Upper lobe of left lung (tissue), 6 donors: ENCODE results near the gene CBX7. TPM values are rescaled to one million over a fixed set of nuclear protein-coding genes. Genes with fewer than 3 reads are reported as not detected.
A peak's percentile ranks its signal among the peaks of the same experiment; 100 is the strongest.

ENCODE experiments used
- ATAC-seq, 2 donors: fragments of 200-7000 bp; cut with Tn5 transposase; one replicate each; pipeline ENCODE4 v1.9.1; 2022; ENCODE audit warnings: mild to moderate bottlenecking in 2 of 2, moderate library complexity in 2 of 2; ENCODE audit not compliant: low FRiP score in 2 of 2
- DNase-seq, 2 donors: peaks; one replicate each; pipeline ENCODE4 v3.0.0-alpha.2; 2019 to 2020
- H3K27ac ChIP-seq, 4 donors: fragments of 200-600 bp; sonication (generic); one replicate each; pipeline ENCODE4 v1.5.1; 2016 to 2019
- H3K27me3 ChIP-seq, 4 donors: fragments of 200-600 bp; sonication (generic); one replicate each; pipeline ENCODE4 v1.5.1; 2017 to 2019
- H3K36me3 ChIP-seq, 4 donors: fragments of 200-600 bp; sonication (generic); one replicate each; pipeline ENCODE4 v1.5.1; 2016 to 2019
- H3K4me1 ChIP-seq, 4 donors: fragments of 200-600 bp; sonication (generic); one replicate each; pipeline ENCODE4 v1.5.1; 2018 to 2019
- H3K4me3 ChIP-seq, 4 donors: fragments of 200-600 bp; sonication (generic); one replicate each; pipeline ENCODE4 v1.5.1; 2017 to 2019; ENCODE audit warnings: mild to moderate bottlenecking in 2 of 4, moderate library complexity in 1 of 4
- H3K9me3 ChIP-seq, 4 donors: fragments of 200-600 bp; sonication (generic); one replicate each; pipeline ENCODE4 v1.5.1; 2018 to 2019
- EP300 ChIP-seq, 4 donors: sonication (generic); formaldehyde crosslinking; IDR thresholded peaks; one replicate each; pipeline ENCODE4 v1.5.1; 2017; ENCODE audit warnings: antibody characterized with exemption in 4 of 4, control low read depth in 2 of 4
- POLR2A ChIP-seq, 4 donors: fragments of 450-650 bp; IDR thresholded peaks; one replicate each; pipeline ENCODE4 v1.5.1; 2016 to 2017; ENCODE audit warnings: antibody characterized with exemption in 4 of 4, mild to moderate bottlenecking in 2 of 4
- POLR2AphosphoS5 ChIP-seq, 2 donors: sonication (generic); formaldehyde crosslinking; IDR thresholded peaks; one replicate each; pipeline ENCODE4 v1.5.1; 2017; ENCODE audit warnings: antibody characterized with exemption in 2 of 2
- WGBS, 2 donors: methylation state at CpG; one replicate each; pipeline ENCODE4 v1.1.5; 2017 to 2018; 5-methylcytosine and 5-hydroxymethylcytosine counted together
- total RNA-seq, 6 donors: library from RNA; depleted of rRNA in 4 of 6; stranded (reverse); fragments of >200 nt in 4 of 6; gene quantifications; one replicate each; pipeline versions ENCODE4 v1.1.0 to v1.2.1, GENCODE V29; 2016 to 2021
- TF ChIP-seq, protein P1 (sequence below), 6 experiments: fragments of 450-650 bp in 4 of 6; fragments of 200-600 bp in 2 of 6; sonication (generic) in 2 of 6; IDR thresholded peaks; one replicate each; pipeline ENCODE4 v1.5.1; 2016 to 2019; ENCODE audit warnings: antibody characterized with exemption in 6 of 6
- donor health status: DM: no; HTN: no; CAD: no; lungs with moderate emphysema.
- donor health status: DM: no; HTN: yes; CAD: no; lungs with severe emphysema.

Gene CBX7
- total RNA-seq, 6 donors from 2014 or later = 51.5 to 145 (median 60.6) TPM

DNA sequence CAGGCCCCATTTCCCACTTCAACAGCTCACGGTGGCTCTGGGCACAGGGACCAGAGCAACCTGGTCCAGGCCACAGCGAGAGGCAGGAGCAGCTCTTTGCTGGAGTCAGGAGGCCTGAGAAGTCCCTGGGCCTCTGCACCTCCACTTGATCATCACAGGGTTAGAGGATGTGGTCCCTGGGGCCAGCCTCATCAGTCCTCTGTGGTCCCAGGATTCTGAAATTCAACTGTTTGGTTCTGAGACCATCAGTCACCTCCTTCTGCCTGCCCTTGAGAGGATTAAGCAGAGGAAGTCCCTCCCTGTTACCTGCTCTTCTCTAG lies 24.9 kb upstream of the CBX7 start:
- Histone ChIP-seq H3K4me3 (no peak overlapping the region), H3K9me3 (no peaks in the 10 kb centered on the region), H3K27ac (peak overlapping the region; percentile 84 to 93 (median 88)), H3K36me3 (no peaks in the 10 kb centered on the region), H3K4me1 (peaks cover 49 to 72% (median 67%) of the 10 kb centered on the region in 4 donors), H3K27me3 (no peaks in the 10 kb centered on the region)
- ATAC-seq (no peak), DNase-seq (no peak)
- TF ChIP-seq EP300 (IDR thresholded peaks at IDR 0.05) = no peak
- TF ChIP-seq POLR2AphosphoS5 (IDR thresholded peaks at IDR 0.05) = no peak
- TF ChIP-seq, protein P1, sequence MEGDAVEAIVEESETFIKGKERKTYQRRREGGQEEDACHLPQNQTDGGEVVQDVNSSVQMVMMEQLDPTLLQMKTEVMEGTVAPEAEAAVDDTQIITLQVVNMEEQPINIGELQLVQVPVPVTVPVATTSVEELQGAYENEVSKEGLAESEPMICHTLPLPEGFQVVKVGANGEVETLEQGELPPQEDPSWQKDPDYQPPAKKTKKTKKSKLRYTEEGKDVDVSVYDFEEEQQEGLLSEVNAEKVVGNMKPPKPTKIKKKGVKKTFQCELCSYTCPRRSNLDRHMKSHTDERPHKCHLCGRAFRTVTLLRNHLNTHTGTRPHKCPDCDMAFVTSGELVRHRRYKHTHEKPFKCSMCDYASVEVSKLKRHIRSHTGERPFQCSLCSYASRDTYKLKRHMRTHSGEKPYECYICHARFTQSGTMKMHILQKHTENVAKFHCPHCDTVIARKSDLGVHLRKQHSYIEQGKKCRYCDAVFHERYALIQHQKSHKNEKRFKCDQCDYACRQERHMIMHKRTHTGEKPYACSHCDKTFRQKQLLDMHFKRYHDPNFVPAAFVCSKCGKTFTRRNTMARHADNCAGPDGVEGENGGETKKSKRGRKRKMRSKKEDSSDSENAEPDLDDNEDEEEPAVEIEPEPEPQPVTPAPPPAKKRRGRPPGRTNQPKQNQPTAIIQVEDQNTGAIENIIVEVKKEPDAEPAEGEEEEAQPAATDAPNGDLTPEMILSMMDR (IDR thresholded peaks at IDR 0.05) = no peak
- no peak for TF ChIP-seq POLR2A (IDR thresholded peaks at IDR 0.05)
- WGBS, 2 donors = 75 to 100% methylated on average over 1 to 2 of the region's 2 CpGs

- no peak for ATAC-seq
- H3K4me3 ChIP-seq = no peak overlapping the region
- no peak for TF ChIP-seq POLR2AphosphoS5 (IDR thresholded peaks at IDR 0.05)
- no peak for TF ChIP-seq EP300 (IDR thresholded peaks at IDR 0.05)
- DNase-seq = no peak
- no peaks in the 10 kb centered on the region for H3K9me3 ChIP-seq
- peak overlapping the region; percentile 84 to 93 (median 88) for H3K27ac ChIP-seq
- no peaks in the 10 kb centered on the region for H3K36me3 ChIP-seq
- peaks cover 52 to 78% (median 70%) of the 10 kb centered on the region in 4 donors for H3K4me1 ChIP-seq
- no peaks in the 10 kb centered on the region for H3K27me3 ChIP-seq
- 88 to 94% methylated on average over 5 to 14 of the region's 14 CpGs for WGBS, 2 donors
Measured at GRCh38 chr22:39176714-39177455, 24.4 kb upstream of the CBX7 start.

- no peak overlapping the region for H3K4me3 ChIP-seq
- DNase-seq = peak; percentile 51 to 90
- H3K36me3 ChIP-seq = no peaks in the 10 kb centered on the region
- H3K27me3 ChIP-seq = no peaks in the 10 kb centered on the region
- H3K4me1 ChIP-seq = peaks cover 58 to 84% (median 77%) of the 10 kb centered on the region in 4 donors
- WGBS, 2 donors = 39 to 48% methylated on average over 4 to 23 of the region's 23 CpGs
- no peaks in the 10 kb centered on the region for H3K9me3 ChIP-seq
- ATAC-seq = peak; percentile 47 to 59
- peak overlapping the region; percentile 84 to 93 (median 88) for H3K27ac ChIP-seq
- TF ChIP-seq EP300 (IDR thresholded peaks at IDR 0.05) (peak; percentile 55 to 98 (median 96)), POLR2AphosphoS5 (IDR thresholded peaks at IDR 0.05) (peak; percentile 90 to 97), POLR2A (IDR thresholded peaks at IDR 0.05) (no peak)
- TF ChIP-seq, protein P1 (IDR thresholded peaks at IDR 0.05) = peak in 1 of 6 experiments; percentile 8
Measured at GRCh38 chr22:39176143-39176713, 23.7 kb upstream of the CBX7 start.

DNA sequence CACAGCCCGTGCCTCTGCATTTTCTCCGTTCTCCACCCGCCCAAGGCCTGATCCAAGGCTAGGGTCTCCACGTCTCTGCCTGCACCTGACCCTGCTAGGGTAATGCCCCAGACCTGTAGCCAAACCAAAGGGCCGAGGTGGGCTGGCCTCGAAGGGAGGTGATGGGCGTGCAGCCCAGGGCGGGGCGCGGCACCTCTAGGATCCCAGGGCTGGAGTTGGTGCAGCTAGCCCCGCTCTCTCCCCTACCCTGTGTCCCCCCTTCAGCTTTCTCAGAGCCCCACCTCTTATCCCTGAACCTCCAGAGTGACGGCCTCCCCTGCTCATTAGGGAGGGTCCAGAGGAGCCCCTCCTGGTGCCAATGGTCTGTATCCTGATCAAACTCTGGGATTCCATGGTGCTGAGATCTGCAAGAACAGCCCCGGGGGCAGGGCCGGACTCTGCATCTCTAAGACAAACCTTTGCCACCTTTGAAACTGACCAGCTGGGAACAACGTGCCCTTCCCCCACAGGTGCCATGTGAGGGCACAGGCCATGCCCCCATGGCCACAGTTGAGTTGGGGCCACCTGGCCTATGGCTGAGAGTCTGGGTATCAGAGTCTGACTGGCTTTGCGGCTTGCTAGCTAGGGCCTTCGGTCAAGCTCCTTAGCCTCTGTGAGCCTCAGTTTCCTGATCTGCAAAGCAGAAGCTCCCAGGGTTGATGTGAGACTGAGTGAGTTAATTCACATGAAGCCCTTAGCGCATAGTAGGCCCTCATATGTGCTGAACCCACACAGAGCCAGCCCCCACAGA lies 23.1 kb upstream of the CBX7 start:
- DNase-seq (peak in 1 of 2 donors; percentile 74), ATAC-seq (peak in 1 of 2 donors; percentile 4)
- no peaks in the 10 kb centered on the region for H3K9me3 ChIP-seq
- 82% methylated on average over 2 to 18 of the region's 18 CpGs for WGBS, 2 donors
- H3K4me3 ChIP-seq = no peak overlapping the region
- H3K27me3 ChIP-seq = no peaks in the 10 kb centered on the region
- TF ChIP-seq, protein P1 (IDR thresholded peaks at IDR 0.05) = no peak
- no peaks in the 10 kb centered on the region for H3K36me3 ChIP-seq
- peaks cover 65 to 91% (median 83%) of the 10 kb centered on the region in 4 donors for H3K4me1 ChIP-seq
- H3K27ac ChIP-seq = peak overlapping the region; percentile 84 to 93 (median 88)
